ENCODE measurements around the gene CNTF. TPM values are rescaled to one million over a fixed set of nuclear protein-coding genes. Genes with fewer than 3 reads are reported as not detected.

CNTF gene
- total RNA-seq, 1 experiment from 2014 or later, result 1.6 TPM

- TF ChIP-seq GABPB1 (CRISPR knock-in tag; IDR thresholded peaks at IDR 0.05) (no peak), NR2C2 (CRISPR knock-in tag; IDR thresholded peaks at IDR 0.05) (no peak), TEAD1 (CRISPR knock-in tag; IDR thresholded peaks at IDR 0.05) (no peak), NR3C1 (CRISPR knock-in tag; conservative IDR thresholded peaks at IDR 0.05; ENCODE audit: low read depth) (no peak)
Observed at GRCh38 chr11:58625826-58626460, 3.5 kb downstream of the CNTF start (continued).

- Mint-ChIP-seq H3K4me1 (peaks cover 13% of the 10 kb centered on the region), H3K9me3 (no peaks in the 10 kb centered on the region), H3K4me3 (no peak overlapping the region), H3K27me3 (ENCODE audit: low read depth) (no peaks in the 10 kb centered on the region), H3K27ac (no peak overlapping the region), H3K36me3 (peaks cover 21% of the 10 kb centered on the region)
- CTCF ChIA-PET, result interaction anchor here (1.3 kb wide), 1 partner anchor 274 kb away, joined by 4 read pairs; no protein-coding TSS in a partner anchor
- DNase-seq (ENCODE audit: low spot score) (no peak), ATAC-seq (no peak)
- POLR2A ChIA-PET, result no interaction called here
- no peak for TF ChIP-seq JUN (CRISPR knock-in tag; IDR thresholded peaks at IDR 0.05)
- TF ChIP-seq, protein P1, sequence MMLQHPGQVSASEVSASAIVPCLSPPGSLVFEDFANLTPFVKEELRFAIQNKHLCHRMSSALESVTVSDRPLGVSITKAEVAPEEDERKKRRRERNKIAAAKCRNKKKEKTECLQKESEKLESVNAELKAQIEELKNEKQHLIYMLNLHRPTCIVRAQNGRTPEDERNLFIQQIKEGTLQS (CRISPR knock-in tag; conservative IDR thresholded peaks at IDR 0.05), result no peak
- TF ChIP-seq NR3C1 (CRISPR knock-in tag; conservative IDR thresholded peaks at IDR 0.05; ENCODE audit: low read depth), result no peak
- TF ChIP-seq TEAD1 (CRISPR knock-in tag; IDR thresholded peaks at IDR 0.05), result no peak
- TF ChIP-seq ZSCAN18 (CRISPR knock-in tag; IDR thresholded peaks at IDR 0.05), result no peak
- TF ChIP-seq, protein P2, sequence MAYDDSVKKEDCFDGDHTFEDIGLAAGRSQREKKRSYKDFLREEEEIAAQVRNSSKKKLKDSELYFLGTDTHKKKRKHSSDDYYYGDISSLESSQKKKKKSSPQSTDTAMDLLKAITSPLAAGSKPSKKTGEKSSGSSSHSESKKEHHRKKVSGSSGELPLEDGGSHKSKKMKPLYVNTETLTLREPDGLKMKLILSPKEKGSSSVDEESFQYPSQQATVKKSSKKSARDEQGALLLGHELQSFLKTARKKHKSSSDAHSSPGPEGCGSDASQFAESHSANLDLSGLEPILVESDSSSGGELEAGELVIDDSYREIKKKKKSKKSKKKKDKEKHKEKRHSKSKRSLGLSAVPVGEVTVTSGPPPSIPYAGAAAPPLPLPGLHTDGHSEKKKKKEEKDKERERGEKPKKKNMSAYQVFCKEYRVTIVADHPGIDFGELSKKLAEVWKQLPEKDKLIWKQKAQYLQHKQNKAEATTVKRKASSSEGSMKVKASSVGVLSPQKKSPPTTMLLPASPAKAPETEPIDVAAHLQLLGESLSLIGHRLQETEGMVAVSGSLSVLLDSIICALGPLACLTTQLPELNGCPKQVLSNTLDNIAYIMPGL (CRISPR knock-in tag; IDR thresholded peaks at IDR 0.05), result no peak
- TF ChIP-seq, protein P3, sequence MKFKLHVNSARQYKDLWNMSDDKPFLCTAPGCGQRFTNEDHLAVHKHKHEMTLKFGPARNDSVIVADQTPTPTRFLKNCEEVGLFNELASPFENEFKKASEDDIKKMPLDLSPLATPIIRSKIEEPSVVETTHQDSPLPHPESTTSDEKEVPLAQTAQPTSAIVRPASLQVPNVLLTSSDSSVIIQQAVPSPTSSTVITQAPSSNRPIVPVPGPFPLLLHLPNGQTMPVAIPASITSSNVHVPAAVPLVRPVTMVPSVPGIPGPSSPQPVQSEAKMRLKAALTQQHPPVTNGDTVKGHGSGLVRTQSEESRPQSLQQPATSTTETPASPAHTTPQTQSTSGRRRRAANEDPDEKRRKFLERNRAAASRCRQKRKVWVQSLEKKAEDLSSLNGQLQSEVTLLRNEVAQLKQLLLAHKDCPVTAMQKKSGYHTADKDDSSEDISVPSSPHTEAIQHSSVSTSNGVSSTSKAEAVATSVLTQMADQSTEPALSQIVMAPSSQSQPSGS (CRISPR knock-in tag; IDR thresholded peaks at IDR 0.05; ENCODE audit: borderline replicate concordance, low read depth), result no peak
- TF ChIP-seq NR1H2 (CRISPR knock-in tag; IDR thresholded peaks at IDR 0.05), result no peak
- TF ChIP-seq CBFB (CRISPR knock-in tag; IDR thresholded peaks at IDR 0.05; ENCODE audit: low read depth), result no peak
- TF ChIP-seq ATF1 (CRISPR knock-in tag; IDR thresholded peaks at IDR 0.05), result no peak
- TF ChIP-seq IRF2 (CRISPR knock-in tag; IDR thresholded peaks at IDR 0.05; ENCODE audit: borderline replicate concordance, low read depth), result no peak
- TF ChIP-seq E2F1 (CRISPR knock-in tag; IDR thresholded peaks at IDR 0.05), result no peak
- no peak for TF ChIP-seq CTCF (IDR thresholded peaks at IDR 0.05)
- TF ChIP-seq CREB1 (CRISPR knock-in tag; IDR thresholded peaks at IDR 0.05), result no peak
- TF ChIP-seq ARID4B (CRISPR knock-in tag; IDR thresholded peaks at IDR 0.05; ENCODE audit: borderline replicate concordance), result no peak
- TF ChIP-seq, protein P4, sequence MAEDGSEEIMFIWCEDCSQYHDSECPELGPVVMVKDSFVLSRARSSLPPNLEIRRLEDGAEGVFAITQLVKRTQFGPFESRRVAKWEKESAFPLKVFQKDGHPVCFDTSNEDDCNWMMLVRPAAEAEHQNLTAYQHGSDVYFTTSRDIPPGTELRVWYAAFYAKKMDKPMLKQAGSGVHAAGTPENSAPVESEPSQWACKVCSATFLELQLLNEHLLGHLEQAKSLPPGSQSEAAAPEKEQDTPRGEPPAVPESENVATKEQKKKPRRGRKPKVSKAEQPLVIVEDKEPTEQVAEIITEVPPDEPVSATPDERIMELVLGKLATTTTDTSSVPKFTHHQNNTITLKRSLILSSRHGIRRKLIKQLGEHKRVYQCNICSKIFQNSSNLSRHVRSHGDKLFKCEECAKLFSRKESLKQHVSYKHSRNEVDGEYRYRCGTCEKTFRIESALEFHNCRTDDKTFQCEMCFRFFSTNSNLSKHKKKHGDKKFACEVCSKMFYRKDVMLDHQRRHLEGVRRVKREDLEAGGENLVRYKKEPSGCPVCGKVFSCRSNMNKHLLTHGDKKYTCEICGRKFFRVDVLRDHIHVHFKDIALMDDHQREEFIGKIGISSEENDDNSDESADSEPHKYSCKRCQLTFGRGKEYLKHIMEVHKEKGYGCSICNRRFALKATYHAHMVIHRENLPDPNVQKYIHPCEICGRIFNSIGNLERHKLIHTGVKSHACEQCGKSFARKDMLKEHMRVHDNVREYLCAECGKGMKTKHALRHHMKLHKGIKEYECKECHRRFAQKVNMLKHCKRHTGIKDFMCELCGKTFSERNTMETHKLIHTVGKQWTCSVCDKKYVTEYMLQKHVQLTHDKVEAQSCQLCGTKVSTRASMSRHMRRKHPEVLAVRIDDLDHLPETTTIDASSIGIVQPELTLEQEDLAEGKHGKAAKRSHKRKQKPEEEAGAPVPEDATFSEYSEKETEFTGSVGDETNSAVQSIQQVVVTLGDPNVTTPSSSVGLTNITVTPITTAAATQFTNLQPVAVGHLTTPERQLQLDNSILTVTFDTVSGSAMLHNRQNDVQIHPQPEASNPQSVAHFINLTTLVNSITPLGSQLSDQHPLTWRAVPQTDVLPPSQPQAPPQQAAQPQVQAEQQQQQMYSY (CRISPR knock-in tag; IDR thresholded peaks at IDR 0.05), result no peak
Observed at GRCh38 chr11:58626934-58627483, 4.5 kb downstream of the CNTF start.
